IgD-negative memory B cell (primary cell): ENCODE results near the gene TMEM128. TPM values are rescaled to one million over a fixed set of nuclear protein-coding genes. Genes with fewer than 3 reads are reported as not detected.
"Not testable (repeated sequence)": the region's sequence is repeated elsewhere in the genome, so short reads cannot be mapped to it uniquely, and the experiment has no call there.

ENCODE experiments used
- H3K27ac Mint-ChIP-seq, 3 donors: one replicate each; pipeline ENCODE4 v1.8.0; 2020 to 2022; ENCODE audit warnings: mild to moderate bottlenecking in 3 of 3, mixed read lengths in 3 of 3, moderate library complexity in 1 of 3
- H3K27me3 Mint-ChIP-seq: one replicate; pipeline ENCODE4 v1.8.0; 2021; ENCODE audit warnings: mixed read lengths
- H3K36me3 Mint-ChIP-seq: one replicate; pipeline ENCODE4 v1.8.0; 2020; ENCODE audit warnings: mild to moderate bottlenecking, mixed read lengths
- H3K4me1 Mint-ChIP-seq, 3 donors: one replicate each; pipeline ENCODE4 v1.8.0; 2020 to 2022; ENCODE audit warnings: mixed read lengths in 3 of 3, mild to moderate bottlenecking in 1 of 3
- H3K4me3 Mint-ChIP-seq, 4 donors: one replicate each; pipeline ENCODE4 v1.8.0; 2020 to 2022; ENCODE audit warnings: mild to moderate bottlenecking in 4 of 4, mixed read lengths in 4 of 4, moderate library complexity in 3 of 4
- H3K9me3 Mint-ChIP-seq, 3 donors: one replicate each; pipeline ENCODE4 v1.8.0; 2020 to 2021; ENCODE audit warnings: mixed read lengths in 3 of 3, mild to moderate bottlenecking in 1 of 3
- polyA plus RNA-seq: library from polyadenylated mRNA; unstranded; fragments of 300-500 nt; fragmentation: Illumina TruSeq; gene quantifications from one replicate; pipeline ENCODE4 v1.2.3, GENCODE V29; 2021

TMEM128 gene
- polyA plus RNA-seq, 1 donor from 2014 or later: 23.2 TPM

- peak overlapping the region in 1 of 3 donors; percentile 89 for H3K27ac Mint-ChIP-seq
- H3K36me3 Mint-ChIP-seq: peaks cover 14% of the 10 kb centered on the region
- no peaks in the 10 kb centered on the region for H3K27me3 Mint-ChIP-seq
- no peaks in the 10 kb centered on the region for H3K9me3 Mint-ChIP-seq
- H3K4me3 Mint-ChIP-seq: peak overlapping the region in 2 of 4 donors; percentile 58 to 70
- H3K4me1 Mint-ChIP-seq: peaks cover 0 to 2% (median 0%) of the 10 kb centered on the region in 3 donors
Measured at GRCh38 chr4:4269331-4269731, 21.3 kb upstream of the TMEM128 start.

DNA sequence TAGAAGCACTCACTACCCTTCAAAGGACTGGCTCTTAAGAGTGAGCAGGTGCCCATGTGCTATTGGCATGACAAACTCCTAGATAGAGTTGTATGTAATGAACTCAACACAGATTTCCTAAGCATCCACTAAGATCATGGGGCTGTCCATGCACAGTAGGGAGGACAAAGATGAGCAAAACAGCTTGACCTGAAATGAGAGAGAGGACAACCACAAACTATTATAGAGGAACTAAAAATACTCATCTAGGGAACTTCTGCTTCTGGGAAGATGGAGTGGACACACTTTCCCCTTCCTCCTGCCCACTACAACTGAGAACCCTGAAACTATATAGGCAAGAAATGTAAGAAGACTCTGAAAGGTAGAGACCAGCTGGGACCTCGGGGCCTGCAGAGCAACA, 20.8 kb upstream of the TMEM128 start:
- H3K4me3 Mint-ChIP-seq: peak overlapping the region in 1 of 4 donors; percentile 70
- H3K36me3 Mint-ChIP-seq: peaks cover 12% of the 10 kb centered on the region
- H3K9me3 Mint-ChIP-seq: no peaks in the 10 kb centered on the region
- peaks cover 0 to 2% (median 0%) of the 10 kb centered on the region in 3 donors for H3K4me1 Mint-ChIP-seq
- no peaks in the 10 kb centered on the region for H3K27me3 Mint-ChIP-seq
- H3K27ac Mint-ChIP-seq: peak overlapping the region in 1 of 3 donors; percentile 89

DNA sequence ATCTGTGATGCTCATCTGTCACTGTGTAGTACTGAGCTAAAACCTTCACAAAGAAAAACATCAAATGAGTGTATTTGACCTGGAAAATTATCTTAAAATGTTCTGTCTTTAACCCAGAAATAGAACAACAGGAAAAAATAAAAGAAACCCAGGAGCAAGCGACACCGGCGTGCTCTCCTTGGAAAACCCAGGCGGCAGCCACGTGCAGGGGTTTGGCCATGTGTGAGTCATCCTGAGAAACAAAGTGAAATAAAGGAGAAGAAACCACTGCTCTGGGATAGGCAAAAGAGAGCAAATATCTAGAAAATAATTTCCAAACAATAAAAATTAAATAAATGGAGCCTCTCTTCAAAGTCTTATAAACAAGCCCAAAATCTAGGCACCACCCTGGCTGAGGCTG, 20.0 kb upstream of the TMEM128 start:
- Mint-ChIP-seq H3K9me3 (no peaks in the 10 kb centered on the region), H3K4me3 (no peak overlapping the region), H3K36me3 (peaks cover 12% of the 10 kb centered on the region), H3K4me1 (peaks cover 0 to 2% (median 0%) of the 10 kb centered on the region in 3 donors), H3K27ac (no peak overlapping the region), H3K27me3 (no peaks in the 10 kb centered on the region)

GRCh38 chr4:4260185-4260751, 12.2 kb upstream of the TMEM128 start:
- Mint-ChIP-seq H3K27me3 (no peaks in the 10 kb centered on the region), H3K36me3 (no peaks in the 10 kb centered on the region), H3K9me3 (peaks cover 0 to 2% (median 0%) of the 10 kb centered on the region in 3 donors), H3K27ac (no peak overlapping the region), H3K4me3 (no peak overlapping the region), H3K4me1 (peaks cover 0 to 4% (median 0%) of the 10 kb centered on the region in 3 donors)

DNA sequence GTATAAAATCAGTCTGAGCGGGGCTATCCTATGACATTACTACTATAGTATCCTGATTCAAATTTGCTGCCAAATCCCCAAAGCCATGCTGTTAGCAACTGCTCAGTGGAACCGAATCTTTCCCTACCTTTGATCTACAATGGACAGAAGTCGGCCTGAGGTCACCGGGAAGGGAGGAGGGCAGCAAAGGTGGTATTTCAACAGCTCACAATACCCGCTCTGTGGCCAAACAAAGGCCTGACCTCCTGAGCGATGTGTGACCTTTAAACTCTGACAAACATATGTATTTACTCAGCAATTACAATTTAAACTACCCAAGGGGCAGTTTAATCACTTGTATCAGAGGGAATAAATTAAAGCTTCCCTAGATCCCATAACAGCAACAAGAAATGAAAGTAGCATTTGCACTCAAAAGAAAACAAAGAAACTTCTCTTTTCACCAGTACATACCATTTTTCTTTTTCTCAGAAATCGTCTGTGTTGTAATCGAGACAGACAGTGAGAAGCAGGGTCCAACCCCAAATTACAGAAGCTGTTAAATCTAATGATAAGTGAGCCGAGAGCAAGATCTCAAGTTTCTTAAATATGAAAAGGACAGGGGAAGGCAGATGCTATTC, 11.6 kb upstream of the TMEM128 start:
- Mint-ChIP-seq H3K27ac (no peak overlapping the region), H3K36me3 (no peaks in the 10 kb centered on the region)

GRCh38 chr4:4257705-4258104, 9.7 kb upstream of the TMEM128 start:
- H3K4me3 Mint-ChIP-seq, H3K27me3 Mint-ChIP-seq, H3K27ac Mint-ChIP-seq, H3K4me1 Mint-ChIP-seq, H3K36me3 Mint-ChIP-seq, H3K9me3 Mint-ChIP-seq: not testable (repeated sequence)

More for the DNA sequence above, 11.6 kb upstream of the TMEM128 start:
- Mint-ChIP-seq H3K4me3 (no peak overlapping the region), H3K4me1 (peaks cover 0 to 4% (median 0%) of the 10 kb centered on the region in 3 donors), H3K27me3 (peaks cover under 1% of the 10 kb centered on the region), H3K9me3 (peaks cover 0 to 2% (median 0%) of the 10 kb centered on the region in 3 donors)

DNA sequence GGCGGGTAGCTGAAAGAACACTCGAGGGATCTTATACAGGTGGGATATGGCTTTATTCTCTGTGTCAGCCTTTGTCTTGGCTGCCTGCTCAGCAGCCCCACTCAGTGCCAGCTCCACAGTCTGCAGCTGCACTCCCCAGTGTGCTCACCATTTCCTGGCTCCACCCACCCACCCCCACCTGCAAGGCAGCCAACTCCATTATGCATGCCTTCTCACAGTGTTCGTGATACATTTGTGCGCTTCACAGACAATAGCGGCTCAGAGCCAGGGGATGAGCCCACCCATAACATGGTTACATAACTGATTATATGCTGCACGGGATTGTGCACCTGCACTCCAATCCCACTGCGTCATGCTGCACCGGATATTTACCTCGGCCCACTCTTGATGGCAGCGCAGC, 8.8 kb upstream of the TMEM128 start:
- H3K36me3 Mint-ChIP-seq: no peaks in the 10 kb centered on the region
- peaks cover 0 to 4% (median 3%) of the 10 kb centered on the region in 3 donors for H3K4me1 Mint-ChIP-seq
- peak overlapping the region in 1 of 4 donors; percentile 25 for H3K4me3 Mint-ChIP-seq
- H3K27ac Mint-ChIP-seq: peak overlapping the region in 1 of 3 donors; percentile 66
- peaks cover 0 to 2% (median 0%) of the 10 kb centered on the region in 3 donors for H3K9me3 Mint-ChIP-seq
- H3K27me3 Mint-ChIP-seq: peaks cover 8% of the 10 kb centered on the region

DNA sequence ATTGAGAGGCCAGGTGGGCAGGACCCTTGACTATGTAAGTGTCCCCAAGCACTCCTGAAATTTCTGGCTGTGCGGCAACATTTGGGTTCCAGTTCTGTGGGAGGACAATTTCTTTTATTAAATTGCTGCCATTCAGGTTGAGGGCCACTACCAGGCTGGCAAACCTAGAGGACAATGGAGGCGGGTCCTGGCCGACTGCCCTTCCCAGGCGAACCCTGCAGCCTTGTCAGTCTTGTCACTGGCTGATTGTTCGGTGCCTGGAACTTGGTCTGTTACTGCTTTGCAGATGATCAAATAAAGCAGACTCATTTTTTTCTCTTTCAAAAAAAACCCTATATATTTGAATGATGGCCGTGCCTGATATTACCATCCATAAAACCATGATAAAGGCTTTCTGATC, 6.6 kb upstream of the TMEM128 start:
- no peak overlapping the region for H3K4me3 Mint-ChIP-seq
- H3K27me3 Mint-ChIP-seq: peaks cover 8% of the 10 kb centered on the region
- peaks cover 0 to 3% (median 0%) of the 10 kb centered on the region in 3 donors for H3K4me1 Mint-ChIP-seq
- H3K36me3 Mint-ChIP-seq: no peaks in the 10 kb centered on the region
- H3K9me3 Mint-ChIP-seq: peaks cover 0 to 2% (median 0%) of the 10 kb centered on the region in 3 donors
- H3K27ac Mint-ChIP-seq: no peak overlapping the region

GRCh38 chr4:4254199-4254598, 6.2 kb upstream of the TMEM128 start:
- Mint-ChIP-seq H3K9me3 (peaks cover 0 to 2% (median 0%) of the 10 kb centered on the region in 3 donors), H3K27me3 (peaks cover 8% of the 10 kb centered on the region), H3K4me3 (no peak overlapping the region), H3K4me1 (peaks cover 0 to 3% (median 0%) of the 10 kb centered on the region in 3 donors), H3K27ac (no peak overlapping the region), H3K36me3 (no peaks in the 10 kb centered on the region)

DNA sequence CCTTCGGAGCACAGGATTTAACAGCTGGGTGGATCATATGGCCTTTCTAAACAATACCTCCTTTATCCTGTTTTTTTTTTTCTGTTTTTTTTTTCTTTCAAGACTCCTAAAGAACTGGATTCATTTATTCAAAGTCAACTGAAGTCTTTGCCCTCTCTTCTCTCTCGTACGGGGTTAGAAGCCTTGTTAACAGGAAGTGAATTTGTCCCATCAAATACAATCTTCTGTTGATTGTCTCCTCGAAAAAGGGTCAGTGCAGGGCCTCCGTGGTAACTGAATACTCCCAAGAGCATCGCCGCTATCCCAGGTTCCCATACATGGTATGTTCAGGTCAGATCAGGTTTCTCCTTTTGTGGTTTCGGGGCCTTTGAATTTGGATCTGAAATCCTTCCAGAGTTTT, 1.8 kb upstream of the TMEM128 start:
- Mint-ChIP-seq H3K27me3 (peaks cover 8% of the 10 kb centered on the region), H3K9me3 (no peaks in the 10 kb centered on the region), H3K36me3 (peaks cover 3% of the 10 kb centered on the region), H3K27ac (peak overlapping the region in 1 of 3 donors; percentile 67), H3K4me1 (peaks cover 9 to 18% (median 17%) of the 10 kb centered on the region in 3 donors), H3K4me3 (peak overlapping the region in 3 of 4 donors; percentile 39 to 100 (median 71))

DNA sequence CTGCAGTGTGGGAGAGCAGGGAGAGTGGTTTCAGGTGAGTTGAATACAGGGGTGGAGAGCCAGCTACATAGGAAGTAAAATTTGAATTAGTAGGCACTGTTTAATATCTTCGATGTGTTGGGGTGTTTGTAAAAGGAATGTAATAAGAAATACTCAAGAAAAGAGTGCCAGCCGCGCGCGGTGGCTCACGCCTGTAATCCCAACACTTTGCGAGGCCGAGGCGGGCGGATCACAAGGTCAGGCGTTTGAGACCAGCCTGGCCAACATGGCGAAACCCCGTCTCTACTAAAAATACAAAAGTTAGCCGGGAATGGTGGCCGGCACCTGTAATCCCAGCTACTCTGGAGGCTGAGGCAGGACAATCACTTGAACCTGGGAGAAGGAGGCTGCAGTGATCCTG, 1.3 kb upstream of the TMEM128 start:
- not testable (repeated sequence) for H3K36me3 Mint-ChIP-seq, H3K9me3 Mint-ChIP-seq, H3K27me3 Mint-ChIP-seq
- peaks cover 9 to 18% (median 17%) of the 10 kb centered on the region in 3 donors for H3K4me1 Mint-ChIP-seq
- peak overlapping the region in 1 of 3 donors; percentile 91 for H3K27ac Mint-ChIP-seq
- H3K4me3 Mint-ChIP-seq: peak overlapping the region; percentile 95 to 100 (median 98)

DNA sequence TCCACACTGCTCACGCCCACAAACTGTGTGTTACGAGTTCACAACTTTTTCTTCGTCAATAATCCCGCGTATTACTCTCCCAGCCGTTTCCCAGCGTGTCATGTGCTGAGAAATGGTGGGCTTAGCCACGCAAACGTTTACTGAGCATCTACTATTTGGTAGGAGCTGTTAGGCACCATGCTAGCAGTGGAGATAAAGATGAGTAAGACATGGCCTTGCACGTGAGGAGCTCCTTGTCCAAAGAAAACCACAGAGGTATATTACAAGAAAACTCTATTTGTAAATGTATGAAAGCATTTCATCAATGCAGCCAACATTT, 821 bp upstream of the TMEM128 start:
- peak overlapping the region; percentile 91 to 99 (median 96) for H3K27ac Mint-ChIP-seq
- peaks cover 3% of the 10 kb centered on the region for H3K36me3 Mint-ChIP-seq
- no peaks in the 10 kb centered on the region for H3K9me3 Mint-ChIP-seq
- H3K27me3 Mint-ChIP-seq: peaks cover 1% of the 10 kb centered on the region
- H3K4me1 Mint-ChIP-seq: peaks cover 9 to 18% (median 17%) of the 10 kb centered on the region in 3 donors
- peak overlapping the region; percentile 95 to 100 (median 98) for H3K4me3 Mint-ChIP-seq

DNA sequence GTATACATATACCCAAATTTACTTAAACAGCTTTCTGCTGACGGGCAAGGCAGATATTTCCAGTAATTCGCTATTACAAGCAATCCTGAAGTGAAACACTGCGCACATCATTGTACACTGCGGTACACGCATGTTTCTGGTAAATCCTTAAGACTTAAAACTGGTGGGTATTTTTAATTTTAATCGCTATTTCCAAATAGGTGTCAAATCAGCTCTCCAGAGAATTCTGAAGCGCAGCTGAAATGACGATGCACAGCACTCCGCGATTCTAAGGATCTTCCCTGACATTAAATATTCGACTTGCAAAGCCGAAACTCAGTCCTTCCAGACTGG, 361 bp downstream of the TMEM128 start:
- H3K27me3 Mint-ChIP-seq: no peaks in the 10 kb centered on the region
- peaks cover 9 to 17% (median 16%) of the 10 kb centered on the region in 3 donors for H3K4me1 Mint-ChIP-seq
- H3K27ac Mint-ChIP-seq: peak overlapping the region; percentile 91 to 99 (median 96)
- peaks cover 5% of the 10 kb centered on the region for H3K36me3 Mint-ChIP-seq
- no peaks in the 10 kb centered on the region for H3K9me3 Mint-ChIP-seq
- H3K4me3 Mint-ChIP-seq: peak overlapping the region; percentile 95 to 100 (median 98)

DNA sequence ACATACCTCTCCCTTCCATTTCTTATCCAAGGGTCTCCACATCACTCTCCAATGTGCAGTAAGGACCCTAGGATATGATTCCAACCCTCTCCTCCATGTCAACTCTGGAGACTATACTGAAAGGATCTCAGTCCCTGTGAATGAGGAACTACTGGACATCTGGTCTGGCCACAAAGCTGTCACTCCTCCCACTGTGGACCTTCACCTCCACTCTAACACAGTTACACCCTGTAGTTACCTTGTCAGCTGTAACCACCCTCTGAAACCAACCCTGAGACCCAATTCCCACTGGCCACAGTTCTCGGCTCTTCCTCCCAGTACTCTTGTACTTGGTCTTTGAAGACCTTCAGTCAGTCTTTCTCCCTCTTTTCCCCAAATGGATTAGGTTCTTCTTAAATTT, 2.9 kb downstream of the TMEM128 start:
- Mint-ChIP-seq H3K27me3 (no peaks in the 10 kb centered on the region), H3K9me3 (no peaks in the 10 kb centered on the region), H3K27ac (no peak overlapping the region), H3K36me3 (peaks cover 12% of the 10 kb centered on the region), H3K4me3 (no peak overlapping the region), H3K4me1 (peaks cover 9 to 17% (median 15%) of the 10 kb centered on the region in 3 donors)

DNA sequence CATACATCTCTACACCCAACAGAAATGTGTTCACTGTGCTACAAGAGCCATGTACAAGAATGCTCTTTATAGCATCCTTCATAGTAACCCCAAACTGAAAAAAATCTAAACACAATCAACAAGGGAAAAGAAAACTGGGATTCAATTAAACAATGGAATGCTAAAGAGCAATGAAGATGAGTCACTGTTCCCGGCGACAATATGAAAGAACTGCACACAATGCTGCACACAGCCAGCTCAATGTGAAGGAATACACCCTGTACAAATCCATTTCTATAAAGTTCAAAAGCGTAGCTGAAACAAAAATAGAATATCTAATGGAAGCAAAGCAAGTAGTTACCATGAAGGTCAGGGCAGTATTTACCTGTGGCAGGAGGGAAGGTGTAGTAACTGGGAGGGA, 8.5 kb downstream of the TMEM128 start:
- not testable (repeated sequence) for H3K27me3 Mint-ChIP-seq, H3K27ac Mint-ChIP-seq, H3K4me3 Mint-ChIP-seq, H3K4me1 Mint-ChIP-seq, H3K9me3 Mint-ChIP-seq
- peaks cover 19% of the 10 kb centered on the region for H3K36me3 Mint-ChIP-seq

DNA sequence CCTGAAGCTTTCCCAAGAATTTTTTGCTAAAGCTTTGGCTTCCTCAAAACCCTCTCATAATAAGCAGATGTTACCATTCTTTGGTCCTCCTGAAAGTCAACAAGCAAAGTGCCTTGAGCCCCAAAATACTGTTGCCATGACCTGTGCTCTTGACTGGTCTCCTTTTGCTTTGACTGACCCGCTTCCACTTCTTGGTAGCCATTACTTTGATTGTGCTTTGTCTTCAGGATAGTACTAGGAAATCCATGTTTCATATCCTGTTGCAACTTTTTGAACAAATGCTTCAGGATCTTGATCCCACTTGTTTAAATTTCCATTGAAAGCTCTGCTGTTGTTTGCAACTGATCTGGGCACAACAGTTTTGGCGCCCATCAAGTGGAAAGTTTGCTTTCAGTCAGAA, 14.4 kb downstream of the TMEM128 start:
- H3K4me3 Mint-ChIP-seq: no peak overlapping the region
- peaks cover 3 to 10% (median 8%) of the 10 kb centered on the region in 3 donors for H3K9me3 Mint-ChIP-seq
- no peaks in the 10 kb centered on the region for H3K4me1 Mint-ChIP-seq
- no peak overlapping the region for H3K27ac Mint-ChIP-seq
- peaks cover 6% of the 10 kb centered on the region for H3K36me3 Mint-ChIP-seq
- peaks cover 7% of the 10 kb centered on the region for H3K27me3 Mint-ChIP-seq
